LNCAP (cell line): ENCODE measurements around the gene FGF8.

Experiments used
- CTCF ChIP-seq: fragments of 450-650 bp; IDR thresholded peaks from 2 replicates; pipeline ENCODE4 v1.5.1; 2017; ENCODE audit warnings: mild to moderate bottlenecking

Gene FGF8

GRCh38 chr10:101769541-101770180 is 6.3 kb downstream of the FGF8 start:
- no peak for TF ChIP-seq CTCF

GRCh38 chr10:101768791-101769170 is 7.1 kb downstream of the FGF8 start:
- no peak for TF ChIP-seq CTCF

GRCh38 chr10:101767966-101768790 is 7.7 kb downstream of the FGF8 start:
- TF ChIP-seq CTCF, result no peak

- TF ChIP-seq CTCF, result no peak
These were observed 8.3 kb downstream of the FGF8 start for GRCh38 chr10:101767600-101767945.

GRCh38 chr10:101766753-101767599 is 8.9 kb downstream of the FGF8 start:
- no peak for TF ChIP-seq CTCF

GRCh38 chr10:101766306-101766705 is 9.6 kb downstream of the FGF8 start:
- TF ChIP-seq CTCF, result no peak

GRCh38 chr10:101763141-101763846 is 12.6 kb downstream of the FGF8 start:
- no peak for TF ChIP-seq CTCF
